GM12892 (cell line): ENCODE measurements around the gene GTF3C5.
"Not testable (repeated sequence)": the region's sequence is repeated elsewhere in the genome, so short reads cannot be mapped to it uniquely, and the experiment has no call there.

Source experiments
- DNase-seq: peaks from one replicate; pipeline ENCODE4 v3.0.0; 2011; ENCODE audit not compliant: insufficient read length
- FAIRE-seq: peaks from 2 replicates; lab custom pipeline; 2011; peaks lifted over from hg19 to GRCh38; lab: Jason Lieb, UNC
- POLR2A ChIP-seq: IDR thresholded peaks from 2 replicates; pipeline ENCODE4 v1.6.1; 2011; ENCODE audit warnings: low read depth, low read length, control low read depth
- POLR2AphosphoS5 ChIP-seq: IDR thresholded peaks from 2 replicates; pipeline ENCODE4 v1.6.1; 2011; ENCODE audit warnings: low read depth, low read length, control low read depth
- TAF1 ChIP-seq: IDR thresholded peaks from 2 replicates; pipeline ENCODE4 v1.6.1; 2011; ENCODE audit warnings: low read depth, mild to moderate bottlenecking, control low read depth, low read length, borderline replicate concordance

GTF3C5 gene

DNA sequence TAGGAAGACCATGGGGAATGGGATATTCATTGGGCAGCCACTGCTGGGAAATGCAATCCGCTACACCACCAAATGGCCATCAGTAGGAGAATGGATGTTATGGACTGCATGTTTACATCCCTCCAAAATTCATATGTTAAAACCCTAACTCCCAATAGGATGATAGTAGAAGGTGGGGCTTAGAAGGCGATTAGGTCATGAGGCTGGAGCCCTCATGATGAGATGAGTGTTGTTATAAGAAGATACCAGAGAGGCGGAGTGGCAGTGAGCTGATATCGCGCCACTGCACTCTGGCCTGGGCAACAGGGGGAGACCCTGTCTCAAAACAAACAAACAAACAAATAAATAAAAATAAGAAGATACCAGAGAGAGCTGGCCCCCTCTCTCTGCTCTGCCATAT lies 16.1 kb upstream of the GTF3C5 start:
- TF ChIP-seq POLR2A, result no peak
- TF ChIP-seq POLR2AphosphoS5, result no peak
- no peak for TF ChIP-seq TAF1
- FAIRE-seq (no peak), DNase-seq (no peak)

DNA sequence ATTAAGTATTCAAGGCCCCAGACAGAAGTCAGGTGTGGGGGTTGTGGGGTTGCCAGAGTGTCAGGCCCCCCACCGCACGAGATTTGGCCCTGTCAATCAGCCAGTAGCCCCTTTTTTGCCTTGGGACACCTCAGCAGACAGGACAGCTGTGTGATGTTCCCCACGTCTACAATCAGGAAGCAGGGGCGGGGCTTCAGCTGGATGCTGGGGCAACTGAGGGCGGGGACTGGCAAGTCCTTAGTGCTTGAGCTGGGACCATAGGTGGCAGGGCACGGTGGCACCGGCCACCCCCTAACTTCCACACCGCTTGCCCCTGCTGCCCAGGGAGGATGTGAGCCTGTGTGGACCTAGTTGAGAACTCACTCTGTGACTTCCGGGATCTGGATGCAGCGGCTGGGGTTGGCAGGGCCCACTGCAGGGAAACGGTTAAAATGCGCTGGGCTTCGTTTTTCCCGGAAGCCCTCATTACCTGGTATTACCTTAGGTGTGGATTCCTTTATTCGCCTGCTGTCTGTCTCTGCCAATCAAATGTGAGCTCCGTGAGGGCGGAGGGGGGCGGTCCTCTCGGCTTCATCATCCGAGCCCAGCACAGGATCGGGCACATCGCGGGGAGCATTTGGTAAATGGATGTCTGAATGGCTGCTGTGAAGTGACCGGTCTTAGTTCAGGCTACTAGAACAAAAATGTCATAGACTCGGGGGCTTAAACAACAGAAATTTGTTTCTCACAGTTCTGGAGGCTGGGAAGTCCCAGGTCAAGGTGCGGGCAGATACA lies 7.5 kb upstream of the GTF3C5 start:
- DNase-seq (no peak), FAIRE-seq (no peak)
- TF ChIP-seq POLR2AphosphoS5 (no peak), POLR2A (no peak), TAF1 (no peak)

DNA sequence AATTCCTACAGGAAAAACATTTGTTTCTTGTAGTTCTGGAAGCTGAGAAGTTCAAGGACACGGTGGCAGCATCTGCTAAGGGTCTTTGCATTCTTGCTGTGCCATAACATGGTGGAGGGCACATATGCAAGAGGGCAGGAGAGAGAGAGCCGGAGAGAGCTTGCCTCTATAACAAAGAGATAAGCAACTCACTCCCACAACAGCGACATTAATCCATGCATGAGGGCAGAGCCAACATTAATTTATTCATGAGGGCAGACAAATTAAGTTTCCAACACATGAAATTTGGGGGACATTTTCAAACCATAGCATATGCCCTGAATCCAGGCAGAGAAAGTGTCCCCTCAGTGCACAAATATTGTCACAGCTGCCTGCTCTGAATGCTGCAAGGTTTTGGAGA lies 4.4 kb upstream of the GTF3C5 start:
- TF ChIP-seq POLR2AphosphoS5, result no peak
- TF ChIP-seq POLR2A, result no peak
- no peak for TF ChIP-seq TAF1
- no peak for FAIRE-seq
- no peak for DNase-seq

DNA sequence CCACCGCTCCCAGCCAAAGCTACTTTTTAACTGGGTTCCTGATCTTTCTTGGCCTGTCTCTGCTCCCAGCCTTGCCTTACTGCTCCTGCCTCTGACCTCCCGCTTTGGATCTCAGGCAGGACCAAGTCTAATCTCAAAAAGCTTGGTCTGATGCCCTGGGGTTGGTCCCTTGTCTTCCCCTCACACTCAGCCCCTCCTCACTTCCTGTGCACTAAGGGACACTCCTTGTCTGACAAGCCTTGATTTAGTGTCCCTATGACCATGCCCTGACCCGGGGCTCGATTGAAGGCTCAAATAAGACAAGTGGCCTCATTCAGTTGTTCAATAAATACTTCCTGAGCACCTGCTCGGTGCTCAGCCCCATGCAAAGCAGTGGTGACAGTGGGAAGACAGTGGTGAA lies 3.7 kb upstream of the GTF3C5 start:
- FAIRE-seq, result no peak
- DNase-seq, result no peak
- no peak for TF ChIP-seq POLR2AphosphoS5
- no peak for TF ChIP-seq POLR2A
- TF ChIP-seq TAF1, result no peak

DNA sequence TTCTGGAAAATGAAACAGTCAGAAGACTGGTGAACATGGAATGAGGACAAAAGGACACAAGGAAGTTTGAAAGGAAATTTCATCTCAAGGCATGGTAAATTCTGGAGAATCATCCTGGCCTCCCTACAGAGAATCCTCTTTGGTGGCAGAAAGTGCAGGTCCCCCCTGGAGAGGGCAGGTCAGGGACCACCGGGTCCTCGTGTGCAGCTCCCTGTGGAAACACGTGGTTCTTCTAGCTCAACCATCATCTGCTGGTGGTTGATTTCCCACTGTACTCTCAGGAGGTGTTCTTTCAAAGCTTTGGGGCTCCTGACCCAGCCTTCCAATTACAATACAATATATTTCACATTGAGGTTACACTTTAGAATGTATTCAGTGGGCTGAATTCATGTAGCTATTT lies 2.6 kb upstream of the GTF3C5 start:
- FAIRE-seq, result no peak
- DNase-seq, result no peak
- TF ChIP-seq POLR2AphosphoS5 (no peak), TAF1 (no peak), POLR2A (no peak)

DNA sequence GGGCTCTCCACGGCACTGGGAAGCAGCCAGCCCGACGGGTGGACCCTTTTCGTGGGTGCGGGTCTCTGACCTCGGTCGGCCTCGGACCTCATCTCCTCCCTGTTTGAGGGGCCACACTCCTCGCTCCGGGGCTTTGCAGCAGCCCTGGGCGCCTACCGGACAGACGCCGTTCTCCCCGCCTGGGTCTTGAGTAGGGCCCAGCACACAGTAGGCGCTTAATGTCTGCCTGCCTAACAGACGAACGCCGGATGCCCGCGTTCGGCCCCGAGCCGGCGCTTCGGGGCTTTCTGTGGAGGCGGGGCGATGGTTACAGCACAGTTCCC lies 842 bp upstream of the GTF3C5 start:
- FAIRE-seq, result no peak
- DNase-seq, result no peak
- no peak for TF ChIP-seq POLR2AphosphoS5
- no peak for TF ChIP-seq TAF1
- no peak for TF ChIP-seq POLR2A

DNA sequence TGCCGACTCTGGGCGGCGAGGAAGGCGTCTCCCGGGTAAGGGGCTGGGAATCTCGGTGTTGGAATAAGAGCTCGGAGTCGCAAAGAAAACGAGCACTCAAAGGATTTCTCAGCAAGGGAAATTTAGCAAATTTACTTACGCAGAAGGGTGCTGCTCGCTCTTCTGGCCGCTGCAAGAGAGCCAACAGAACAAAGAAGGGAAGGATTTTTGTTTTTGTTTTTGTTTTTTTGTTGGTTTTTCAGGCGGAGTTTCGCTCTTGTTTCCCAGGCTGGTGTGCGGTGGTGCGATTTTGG lies 279 bp downstream of the GTF3C5 start:
- TF ChIP-seq POLR2AphosphoS5 (no peak), TAF1 (no peak), POLR2A (no peak)
- DNase-seq, result no peak
- no peak for FAIRE-seq

DNA sequence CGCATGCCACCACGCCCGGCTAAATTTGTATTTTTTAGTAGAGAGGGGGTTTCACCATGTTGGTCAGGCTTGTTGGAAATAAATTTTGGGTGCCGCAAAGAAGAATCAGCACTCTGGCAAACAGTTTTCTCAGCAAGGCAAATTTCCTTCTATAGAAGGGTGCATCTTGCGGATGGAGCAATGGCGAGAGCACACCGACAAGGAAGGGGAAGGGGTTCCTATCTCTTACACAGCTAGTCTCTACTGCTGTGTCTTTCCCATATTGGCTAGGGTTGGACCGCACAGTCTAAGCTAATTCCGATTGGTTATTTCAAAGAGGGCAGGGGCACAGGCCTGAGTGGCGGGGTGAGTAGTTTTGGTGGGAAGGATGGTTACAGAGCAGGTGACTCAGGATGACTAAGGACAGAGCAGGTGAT lies 707 bp downstream of the GTF3C5 start:
- no peak for TF ChIP-seq TAF1
- no peak for TF ChIP-seq POLR2A
- no peak for FAIRE-seq
- DNase-seq, result no peak

DNA sequence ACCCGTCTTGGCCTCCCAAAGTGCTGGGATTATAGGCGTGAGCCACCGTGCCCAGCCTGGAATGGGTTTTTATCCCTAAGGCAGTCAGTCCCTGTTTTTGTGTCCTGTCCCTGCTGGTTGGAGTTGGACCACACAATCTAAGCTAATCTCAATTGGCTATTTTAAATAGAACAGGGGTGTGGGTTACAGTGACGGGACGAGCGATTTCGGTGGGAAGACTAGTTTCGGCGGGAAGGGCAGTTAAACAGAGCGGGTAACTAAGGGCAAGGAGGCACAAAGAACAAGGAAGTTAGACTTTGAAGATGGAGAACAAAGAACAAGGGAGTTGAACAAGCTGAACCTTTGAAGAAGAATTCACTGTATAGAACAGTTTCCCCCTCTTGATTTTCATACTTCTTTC lies 1.4 kb downstream of the GTF3C5 start:
- no peak for DNase-seq
- no peak for FAIRE-seq
- TF ChIP-seq TAF1 (no peak), POLR2AphosphoS5 (no peak), POLR2A (no peak)

DNA sequence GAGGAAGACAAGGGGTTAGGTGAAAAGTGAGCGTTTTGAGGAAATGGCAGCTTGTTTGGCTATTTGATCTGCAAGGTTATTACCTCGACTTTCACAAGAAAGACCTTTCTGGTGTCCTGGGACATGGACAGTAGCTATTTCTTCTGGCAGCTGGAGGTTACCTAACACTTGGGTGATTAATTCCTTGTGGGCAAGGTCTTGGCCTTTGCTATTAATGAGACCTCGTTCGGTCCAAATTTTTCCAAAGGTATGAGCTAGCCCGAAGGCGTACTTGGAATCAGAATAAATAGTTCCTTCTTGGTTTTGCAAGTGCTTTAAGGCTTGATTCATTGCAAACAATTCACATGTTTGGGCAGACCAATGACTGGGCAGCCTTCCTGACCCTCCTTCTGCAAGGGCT lies 4.9 kb downstream of the GTF3C5 start:
- TF ChIP-seq POLR2A (no peak), TAF1 (no peak), POLR2AphosphoS5 (no peak)
- DNase-seq, result no peak

DNA sequence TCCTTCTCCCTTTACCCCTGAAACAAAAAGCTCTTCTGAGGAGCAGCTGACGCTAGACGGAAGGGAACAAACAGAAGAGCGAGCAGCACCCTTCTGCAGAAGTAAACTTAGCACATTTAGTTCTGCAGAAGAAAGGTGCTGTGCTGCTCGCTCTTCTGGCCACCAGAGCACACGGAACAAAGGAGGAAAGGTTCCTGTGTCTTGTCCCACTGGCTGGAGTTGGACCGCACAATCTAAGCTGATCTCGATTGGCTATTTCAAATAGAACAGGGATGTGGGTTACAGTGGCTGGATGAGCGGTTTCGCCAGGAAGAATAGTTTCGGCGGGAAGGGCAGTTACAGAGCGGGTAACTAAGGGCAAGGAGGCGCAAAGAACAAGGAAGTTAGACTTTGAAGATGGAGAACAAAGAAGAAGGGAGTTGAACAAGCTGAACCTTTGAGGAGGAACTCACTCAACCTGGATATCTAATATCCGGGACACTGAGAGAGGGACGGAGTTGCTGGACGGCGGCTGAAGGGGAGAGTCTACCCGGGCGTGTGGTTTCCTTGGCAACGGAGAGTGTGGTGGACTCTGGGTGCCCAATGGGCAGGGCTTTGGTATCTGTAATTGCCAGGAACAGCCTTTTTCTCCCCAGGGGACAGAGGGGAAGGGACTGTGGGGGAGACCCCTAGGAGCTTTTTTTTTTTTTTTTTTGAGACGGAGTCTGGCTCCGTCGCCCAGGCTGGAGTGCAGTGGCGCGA lies 7.1 kb downstream of the GTF3C5 start:
- TF ChIP-seq TAF1, result no peak
- no peak for TF ChIP-seq POLR2A
- TF ChIP-seq POLR2AphosphoS5, result no peak
- DNase-seq (no peak), FAIRE-seq (no peak)

More for the DNA sequence above, 4.9 kb downstream of the GTF3C5 start:
- no peak for FAIRE-seq

DNA sequence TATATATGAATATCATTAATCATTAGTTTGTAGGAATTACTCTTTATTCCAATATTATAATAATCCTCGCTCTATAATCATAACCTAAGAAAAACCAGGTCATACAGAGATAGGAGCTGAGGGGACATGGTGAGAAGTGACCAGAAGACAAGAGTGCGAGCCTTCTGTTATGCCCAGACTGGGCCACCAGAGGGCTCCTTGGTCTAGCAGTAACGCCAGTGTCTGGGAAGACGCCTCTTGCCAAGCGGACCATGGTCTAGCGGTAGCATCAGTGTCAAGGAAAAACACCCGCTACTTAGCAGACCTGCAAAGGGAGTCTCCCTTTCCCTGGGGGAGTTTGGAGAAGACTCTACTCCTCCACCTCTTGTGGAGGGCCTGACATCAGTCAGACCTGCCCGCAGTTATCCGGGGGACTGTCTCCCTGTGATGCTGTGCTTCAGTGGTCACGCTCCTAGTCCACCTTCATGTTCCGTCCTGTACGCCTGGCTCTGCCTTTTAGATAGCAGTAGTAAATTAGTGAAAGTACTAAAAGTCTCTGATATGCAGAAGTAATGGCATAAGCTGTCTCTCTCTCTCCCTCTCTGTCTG lies 10.2 kb downstream of the GTF3C5 start:
- DNase-seq, FAIRE-seq: not testable (repeated sequence)
